Heart left ventricle (tissue), 13 donors: Measurements from ENCODE around the gene SND1.

Experiments
- POLR2A ChIP-seq, 2 donors: fragments of 450-650 bp; IDR thresholded peaks; one replicate each; pipeline ENCODE4 v1.6.1; 2017; ENCODE audit warnings: antibody characterized with exemption in 2 of 2, mild to moderate bottlenecking in 2 of 2, moderate library complexity in 2 of 2
- TF ChIP-seq, protein P1 (sequence below), 12 donors: fragments of 200-600 bp; sonication (generic) in 4 of 12; IDR thresholded peaks; one replicate each; pipeline versions ENCODE4 v1.5.0 to v1.8.0; 2018 to 2022; ENCODE audit warnings: antibody characterized with exemption in 12 of 12, mild to moderate bottlenecking in 5 of 12
- donor health status: ischemic (EF 13 %, LVEDD 7.1; RV severe dilation, severe dysfunction).
- donor health status: DM: no; HTN: yes; CAD: no.
- donor health status: DM: no; HTN: no; CAD: no.
- donor health status: ischemic (EF 25% LVEDD 6.9; RV normal size, moderate dysfunction).
- donor health status: ischemic (EF 25% LVEDD 5.7; RV mildly dilated, moderate dysfunction).
- donor health status: ischemic (EF 35%, LVEDD 5.7; RV mildly dilated, moderate dysfunction).
- donor health status: nonischemic (EF 11% LVEDD 7.7; RV severe dilation, severe dysfunction).
- donor health status: DM: yes; HTN: yes; CAD: no.
- donor health status: PGD.
- donor health status: ischemic (EF 29% LVEDD 5.4; RV normal size, mild dysfunction).
- donor health status: nonischemic (EF 23%, LVEDD 6.1; RV moderate dilation, normal function).

DNA sequence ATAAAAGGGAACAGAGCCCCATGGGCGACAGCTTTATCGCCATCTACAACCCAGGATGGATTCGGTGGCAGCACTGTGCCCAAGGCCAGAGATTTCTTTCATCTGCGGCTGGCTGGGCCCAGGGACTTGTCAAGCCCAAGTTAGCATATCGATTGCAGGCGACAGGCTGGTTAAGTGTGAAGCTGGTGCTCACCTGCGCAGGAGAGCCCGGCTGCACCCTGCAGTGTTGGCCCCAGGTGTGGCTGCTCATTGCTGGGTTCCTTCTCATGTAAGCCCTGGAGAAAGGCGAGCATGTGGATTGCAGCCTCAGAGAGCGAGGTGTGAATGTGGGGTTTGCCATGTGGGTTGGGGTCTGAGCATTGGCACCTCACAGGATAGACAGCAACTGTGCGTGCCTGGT lies 419.8 kb downstream of the SND1 start:
- TF ChIP-seq, protein P1, sequence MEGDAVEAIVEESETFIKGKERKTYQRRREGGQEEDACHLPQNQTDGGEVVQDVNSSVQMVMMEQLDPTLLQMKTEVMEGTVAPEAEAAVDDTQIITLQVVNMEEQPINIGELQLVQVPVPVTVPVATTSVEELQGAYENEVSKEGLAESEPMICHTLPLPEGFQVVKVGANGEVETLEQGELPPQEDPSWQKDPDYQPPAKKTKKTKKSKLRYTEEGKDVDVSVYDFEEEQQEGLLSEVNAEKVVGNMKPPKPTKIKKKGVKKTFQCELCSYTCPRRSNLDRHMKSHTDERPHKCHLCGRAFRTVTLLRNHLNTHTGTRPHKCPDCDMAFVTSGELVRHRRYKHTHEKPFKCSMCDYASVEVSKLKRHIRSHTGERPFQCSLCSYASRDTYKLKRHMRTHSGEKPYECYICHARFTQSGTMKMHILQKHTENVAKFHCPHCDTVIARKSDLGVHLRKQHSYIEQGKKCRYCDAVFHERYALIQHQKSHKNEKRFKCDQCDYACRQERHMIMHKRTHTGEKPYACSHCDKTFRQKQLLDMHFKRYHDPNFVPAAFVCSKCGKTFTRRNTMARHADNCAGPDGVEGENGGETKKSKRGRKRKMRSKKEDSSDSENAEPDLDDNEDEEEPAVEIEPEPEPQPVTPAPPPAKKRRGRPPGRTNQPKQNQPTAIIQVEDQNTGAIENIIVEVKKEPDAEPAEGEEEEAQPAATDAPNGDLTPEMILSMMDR (IDR thresholded peaks at IDR 0.05) = no peak
- TF ChIP-seq POLR2A (IDR thresholded peaks at IDR 0.05) = no peak
